ENCODE data around the gene GRIA4. TPM values are rescaled to one million over a fixed set of nuclear protein-coding genes. Genes with fewer than 3 reads are reported as not detected.
A peak's percentile ranks its signal among the peaks of the same experiment; 100 is the strongest.

GRIA4 gene
- total RNA-seq (not detected), polyA plus RNA-seq (not detected)

DNA sequence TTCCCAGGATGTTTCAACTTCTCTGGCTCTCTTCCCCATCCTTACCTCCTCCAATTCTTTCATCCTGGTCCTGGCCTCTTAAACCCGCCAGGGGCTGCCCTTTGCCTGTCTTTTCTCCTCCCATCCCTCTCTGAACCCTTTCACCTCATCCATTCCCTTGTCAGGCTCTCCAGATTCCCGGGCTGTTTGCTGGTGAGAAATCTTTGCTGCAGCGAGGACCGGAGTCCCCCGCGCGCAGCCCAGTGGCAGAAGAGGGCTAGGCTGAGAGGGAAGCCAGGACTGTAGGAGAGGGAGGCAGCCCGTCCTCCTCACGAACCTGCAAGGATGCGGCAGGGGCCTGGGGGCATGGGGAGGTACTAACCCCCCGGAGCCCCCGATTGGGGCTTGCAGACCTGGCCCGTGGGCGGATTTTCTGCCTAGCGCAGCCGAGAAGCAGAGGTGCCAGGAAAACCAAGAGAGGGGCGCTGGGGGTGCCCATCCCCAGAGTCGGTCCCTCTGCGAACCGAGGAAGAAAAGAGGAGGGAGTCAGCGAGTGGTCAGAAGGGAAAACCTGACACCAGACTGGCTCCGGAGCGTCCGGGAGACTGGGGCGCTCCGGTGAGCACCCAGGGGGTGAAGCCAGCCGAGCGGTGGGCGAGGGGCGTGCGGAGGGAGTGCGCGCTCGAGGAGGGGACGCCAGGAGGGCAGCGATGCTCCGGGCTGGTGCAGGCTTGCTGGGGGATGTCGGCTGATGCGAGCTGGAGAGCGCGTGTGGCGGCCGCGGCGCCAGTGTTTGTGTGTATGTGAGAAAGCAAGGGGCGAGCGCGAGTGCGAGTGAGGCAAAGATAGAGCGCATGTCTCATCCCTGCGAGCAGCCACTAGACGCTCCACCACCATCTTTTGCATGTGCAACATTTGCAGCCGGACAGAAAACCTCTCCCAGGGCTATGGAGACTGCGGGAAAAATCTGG lies at the start of gene GRIA4:
TSS of gene GRIA4 (plus strand) at position 242 of the 950 bp plus-strand sequence. CDS start 925 bp downstream, outside the sequence.
- Mint-ChIP-seq H3K36me3 (no peaks in the 10 kb centered on the region), H3K27me3 (peaks cover 34% of the 10 kb centered on the region), H3K27ac (no peak within 1 kb of the TSS), H3K4me1 (peaks cover 0 to 25% (median 4%) of the 10 kb centered on the region in 4 donors), H3K4me3 (peak within 1 kb of the TSS in 3 of 4 donors; percentile 58 to 77 (median 73)), H3K9me3 (peaks cover 0 to 7% (median 0%) of the 10 kb centered on the region in 7 donors)
- Histone ChIP-seq H3K4me1 (ENCODE audit: control insufficient read depth, insufficient read depth, low read length, poor library complexity, severe bottlenecking) (no peaks in the 10 kb centered on the region), H3K9me3 (ENCODE audit: control insufficient read depth in 2 of 2, low read length in 2 of 2) (no peaks in the 10 kb centered on the region), H3K36me3 (ENCODE audit: control insufficient read depth, insufficient read depth, low read length) (no peaks in the 10 kb centered on the region), H3K4me3 (ENCODE audit: low read depth, low read length) (no peak within 1 kb of the TSS), H3K27ac (ENCODE audit: insufficient read depth, low read length, poor library complexity, severe bottlenecking) (no peak within 1 kb of the TSS), H3K27me3 (ENCODE audit: control insufficient read depth, insufficient read depth, low read length) (peaks cover 19% of the 10 kb centered on the region)
- DNase-seq (no peak), ATAC-seq (ENCODE audit: low read depth in 2 of 2) (peak; percentile 11 to 38)

DNA sequence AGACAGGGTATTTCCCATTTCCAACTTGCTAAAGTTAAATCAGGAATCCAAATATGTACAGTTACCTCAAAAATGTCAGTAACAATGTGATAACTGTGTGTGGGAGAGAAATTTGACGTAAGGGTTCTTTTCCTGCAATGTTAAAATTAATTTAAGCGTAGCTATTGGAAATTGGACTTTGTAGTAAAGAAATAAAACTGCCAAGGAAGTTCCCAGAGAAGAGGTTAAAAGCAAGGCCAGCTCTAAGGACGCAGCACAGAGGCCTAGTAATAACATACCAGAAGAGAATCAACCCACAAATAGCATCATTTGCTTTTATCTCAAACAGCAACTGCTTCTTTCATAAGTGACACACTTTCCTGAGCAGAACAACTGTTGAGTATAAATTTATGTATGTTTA lies 36.8 kb upstream of the GRIA4 start:
- no peak overlapping the region for H3K4me3 ChIP-seq (ENCODE audit: low read depth, low read length)
- Mint-ChIP-seq H3K4me1 (no peaks in the 10 kb centered on the region), H3K27me3 (no peaks in the 10 kb centered on the region), H3K4me3 (no peak overlapping the region), H3K36me3 (no peaks in the 10 kb centered on the region), H3K9me3 (no peaks in the 10 kb centered on the region), H3K27ac (no peak overlapping the region)
- H3K9me3 ChIP-seq (ENCODE audit: control insufficient read depth in 2 of 2, low read length in 2 of 2) = no peaks in the 10 kb centered on the region
- no peaks in the 10 kb centered on the region for H3K27me3 ChIP-seq (ENCODE audit: control insufficient read depth, insufficient read depth, low read length)
- H3K36me3 ChIP-seq (ENCODE audit: control insufficient read depth, insufficient read depth, low read length) = no peaks in the 10 kb centered on the region
- no peak for DNase-seq
- H3K27ac ChIP-seq (ENCODE audit: insufficient read depth, low read length, poor library complexity, severe bottlenecking) = no peak overlapping the region
- no peaks in the 10 kb centered on the region for H3K4me1 ChIP-seq (ENCODE audit: control insufficient read depth, insufficient read depth, low read length, poor library complexity, severe bottlenecking)
- ATAC-seq (ENCODE audit: low read depth in 2 of 2) = no peak

DNA sequence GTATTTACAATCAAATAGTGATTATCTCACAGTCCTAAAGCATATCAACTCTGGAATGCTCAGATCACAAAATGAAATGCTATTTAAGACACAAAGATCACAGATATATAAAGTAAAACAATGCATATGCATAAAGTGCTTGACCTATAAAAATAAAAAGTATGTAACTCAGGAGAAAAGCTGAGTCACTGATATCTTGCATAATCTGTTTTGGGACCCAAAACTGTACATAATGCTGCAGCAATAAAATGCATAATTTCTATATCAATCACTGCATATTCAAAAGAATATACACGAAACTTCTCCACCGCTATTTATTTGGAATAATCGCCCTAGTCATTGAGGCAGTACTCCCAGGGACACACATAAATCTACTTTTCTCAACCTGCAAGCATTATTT lies 34.9 kb upstream of the GRIA4 start:
- Mint-ChIP-seq H3K36me3 (no peaks in the 10 kb centered on the region), H3K9me3 (no peaks in the 10 kb centered on the region), H3K27me3 (no peaks in the 10 kb centered on the region), H3K4me3 (no peak overlapping the region), H3K27ac (no peak overlapping the region), H3K4me1 (no peaks in the 10 kb centered on the region)
- Histone ChIP-seq H3K36me3 (ENCODE audit: control insufficient read depth, insufficient read depth, low read length) (no peaks in the 10 kb centered on the region), H3K27me3 (ENCODE audit: control insufficient read depth, insufficient read depth, low read length) (no peaks in the 10 kb centered on the region), H3K4me3 (ENCODE audit: low read depth, low read length) (no peak overlapping the region), H3K9me3 (ENCODE audit: control insufficient read depth in 2 of 2, low read length in 2 of 2) (no peaks in the 10 kb centered on the region), H3K27ac (ENCODE audit: insufficient read depth, low read length, poor library complexity, severe bottlenecking) (no peak overlapping the region), H3K4me1 (ENCODE audit: control insufficient read depth, insufficient read depth, low read length, poor library complexity, severe bottlenecking) (no peaks in the 10 kb centered on the region)
- ATAC-seq (ENCODE audit: low read depth in 2 of 2) (no peak), DNase-seq (no peak)

DNA sequence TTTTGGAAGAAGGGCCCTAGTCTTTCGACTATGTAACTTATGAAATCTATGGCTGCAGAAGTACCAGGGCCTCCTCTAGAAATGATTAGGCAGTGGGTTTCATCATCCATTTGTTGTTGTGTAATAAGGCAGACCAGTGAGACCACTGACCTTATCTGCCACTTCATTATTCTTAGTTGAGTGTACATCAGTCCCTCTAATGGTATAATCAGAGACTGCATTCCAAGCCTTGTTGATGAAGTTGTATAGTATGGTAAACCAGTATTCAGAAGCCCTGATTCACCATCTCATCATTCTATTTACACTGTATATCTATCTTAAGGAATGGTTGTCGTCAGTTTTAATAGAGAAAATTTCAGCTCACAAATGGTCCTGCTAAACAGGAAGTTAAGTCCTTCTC lies 32.2 kb upstream of the GRIA4 start:
- DNase-seq = no peak
- Histone ChIP-seq H3K27ac (ENCODE audit: insufficient read depth, low read length, poor library complexity, severe bottlenecking) (no peak overlapping the region), H3K4me1 (ENCODE audit: control insufficient read depth, insufficient read depth, low read length, poor library complexity, severe bottlenecking) (no peaks in the 10 kb centered on the region), H3K27me3 (ENCODE audit: control insufficient read depth, insufficient read depth, low read length) (no peaks in the 10 kb centered on the region), H3K4me3 (ENCODE audit: low read depth, low read length) (no peak overlapping the region), H3K9me3 (ENCODE audit: control insufficient read depth in 2 of 2, low read length in 2 of 2) (no peaks in the 10 kb centered on the region), H3K36me3 (ENCODE audit: control insufficient read depth, insufficient read depth, low read length) (no peaks in the 10 kb centered on the region)
- Mint-ChIP-seq H3K27ac (no peak overlapping the region), H3K27me3 (no peaks in the 10 kb centered on the region), H3K9me3 (peaks cover 0 to 1% (median 0%) of the 10 kb centered on the region in 7 donors), H3K4me3 (no peak overlapping the region), H3K36me3 (no peaks in the 10 kb centered on the region), H3K4me1 (no peaks in the 10 kb centered on the region)
- ATAC-seq (ENCODE audit: low read depth in 2 of 2) = no peak

DNA sequence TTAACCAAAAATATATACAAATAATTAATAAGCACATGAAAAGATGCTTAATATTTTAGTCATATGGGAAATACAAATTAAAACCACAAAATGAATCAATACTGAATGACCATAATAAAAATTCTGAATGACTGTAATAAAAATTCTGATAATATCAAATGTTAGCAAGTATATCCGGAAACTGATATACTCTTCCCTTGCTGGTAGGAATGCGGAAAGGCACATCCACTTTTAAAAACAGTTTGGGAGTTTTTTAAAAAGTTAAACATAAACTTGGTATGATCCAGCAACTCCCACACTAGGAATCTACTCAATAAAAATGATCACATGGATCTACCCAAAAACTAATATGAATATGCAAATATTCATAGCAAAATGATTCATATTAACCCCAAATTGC lies 30.8 kb upstream of the GRIA4 start:
- Mint-ChIP-seq H3K36me3 (no peaks in the 10 kb centered on the region), H3K27me3 (no peaks in the 10 kb centered on the region), H3K27ac (no peak overlapping the region), H3K4me3 (no peak overlapping the region), H3K4me1 (no peaks in the 10 kb centered on the region), H3K9me3 (peaks cover 0 to 1% (median 0%) of the 10 kb centered on the region in 7 donors)
- Histone ChIP-seq H3K4me1 (ENCODE audit: control insufficient read depth, insufficient read depth, low read length, poor library complexity, severe bottlenecking) (no peaks in the 10 kb centered on the region), H3K36me3 (ENCODE audit: control insufficient read depth, insufficient read depth, low read length) (no peaks in the 10 kb centered on the region), H3K9me3 (ENCODE audit: control insufficient read depth in 2 of 2, low read length in 2 of 2) (no peaks in the 10 kb centered on the region), H3K27ac (ENCODE audit: insufficient read depth, low read length, poor library complexity, severe bottlenecking) (no peak overlapping the region), H3K4me3 (ENCODE audit: low read depth, low read length) (no peak overlapping the region), H3K27me3 (ENCODE audit: control insufficient read depth, insufficient read depth, low read length) (no peaks in the 10 kb centered on the region)
- no peak for DNase-seq
- no peak for ATAC-seq (ENCODE audit: low read depth in 2 of 2)

DNA sequence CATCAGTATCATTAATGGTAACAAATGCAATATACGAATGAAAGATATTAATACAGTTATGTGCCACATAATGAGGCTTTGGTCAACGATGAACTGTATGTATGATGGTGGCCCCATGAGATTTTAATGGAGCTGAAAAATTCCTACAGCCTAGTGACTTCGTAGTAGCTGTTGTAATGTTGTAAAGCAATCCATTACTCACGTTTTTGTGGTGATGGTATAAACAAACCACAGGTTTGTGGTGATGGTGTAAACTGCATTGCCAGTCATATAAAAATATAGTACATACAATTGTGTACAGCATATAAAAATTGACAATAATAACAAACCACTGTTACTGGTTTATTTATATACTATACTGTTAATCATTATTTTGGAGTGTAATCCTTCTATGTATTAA lies 27.4 kb upstream of the GRIA4 start:
- no peaks in the 10 kb centered on the region for H3K4me1 ChIP-seq (ENCODE audit: control insufficient read depth, insufficient read depth, low read length, poor library complexity, severe bottlenecking)
- DNase-seq = no peak
- H3K27me3 Mint-ChIP-seq = no peaks in the 10 kb centered on the region
- no peaks in the 10 kb centered on the region for H3K36me3 Mint-ChIP-seq
- H3K4me3 Mint-ChIP-seq = no peak overlapping the region
- H3K36me3 ChIP-seq (ENCODE audit: control insufficient read depth, insufficient read depth, low read length) = no peaks in the 10 kb centered on the region
- ATAC-seq (ENCODE audit: low read depth in 2 of 2) = no peak
- H3K27ac ChIP-seq (ENCODE audit: insufficient read depth, low read length, poor library complexity, severe bottlenecking) = no peak overlapping the region
- H3K4me3 ChIP-seq (ENCODE audit: low read depth, low read length) = no peak overlapping the region
- H3K9me3 Mint-ChIP-seq = peaks cover 0 to 2% (median 0%) of the 10 kb centered on the region in 7 donors
- H3K9me3 ChIP-seq (ENCODE audit: control insufficient read depth in 2 of 2, low read length in 2 of 2) = no peaks in the 10 kb centered on the region
- no peaks in the 10 kb centered on the region for H3K4me1 Mint-ChIP-seq
- no peaks in the 10 kb centered on the region for H3K27me3 ChIP-seq (ENCODE audit: control insufficient read depth, insufficient read depth, low read length)
- H3K27ac Mint-ChIP-seq = no peak overlapping the region

DNA sequence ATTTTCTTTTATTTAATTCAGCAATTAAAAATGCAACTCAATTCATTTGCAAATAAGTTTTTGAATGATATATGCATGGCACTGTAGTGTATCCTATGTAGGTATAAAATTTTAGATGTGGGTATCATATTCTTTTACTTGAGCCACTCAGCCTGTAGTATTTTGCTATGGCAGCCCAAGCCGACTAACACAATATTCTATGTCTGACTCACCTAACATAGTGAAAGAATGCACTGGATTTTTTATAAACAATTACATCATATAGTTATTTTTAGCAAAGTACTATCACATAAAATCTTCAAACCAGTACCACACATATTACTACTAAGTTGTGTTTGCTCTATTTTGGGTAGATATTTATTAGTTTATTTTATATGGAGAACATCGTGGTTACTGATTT lies 21.9 kb upstream of the GRIA4 start:
- Histone ChIP-seq H3K27ac (ENCODE audit: insufficient read depth, low read length, poor library complexity, severe bottlenecking) (no peak overlapping the region), H3K4me1 (ENCODE audit: control insufficient read depth, insufficient read depth, low read length, poor library complexity, severe bottlenecking) (no peaks in the 10 kb centered on the region), H3K9me3 (ENCODE audit: control insufficient read depth in 2 of 2, low read length in 2 of 2) (no peaks in the 10 kb centered on the region), H3K27me3 (ENCODE audit: control insufficient read depth, insufficient read depth, low read length) (no peaks in the 10 kb centered on the region), H3K4me3 (ENCODE audit: low read depth, low read length) (no peak overlapping the region), H3K36me3 (ENCODE audit: control insufficient read depth, insufficient read depth, low read length) (no peaks in the 10 kb centered on the region)
- H3K4me3 Mint-ChIP-seq = no peak overlapping the region
- ATAC-seq (ENCODE audit: low read depth in 2 of 2) (no peak), DNase-seq (no peak)
- no peaks in the 10 kb centered on the region for H3K36me3 Mint-ChIP-seq
- H3K27ac Mint-ChIP-seq = no peak overlapping the region
- peaks cover 0 to 2% (median 0%) of the 10 kb centered on the region in 7 donors for H3K9me3 Mint-ChIP-seq
- no peaks in the 10 kb centered on the region for H3K4me1 Mint-ChIP-seq
- no peaks in the 10 kb centered on the region for H3K27me3 Mint-ChIP-seq

DNA sequence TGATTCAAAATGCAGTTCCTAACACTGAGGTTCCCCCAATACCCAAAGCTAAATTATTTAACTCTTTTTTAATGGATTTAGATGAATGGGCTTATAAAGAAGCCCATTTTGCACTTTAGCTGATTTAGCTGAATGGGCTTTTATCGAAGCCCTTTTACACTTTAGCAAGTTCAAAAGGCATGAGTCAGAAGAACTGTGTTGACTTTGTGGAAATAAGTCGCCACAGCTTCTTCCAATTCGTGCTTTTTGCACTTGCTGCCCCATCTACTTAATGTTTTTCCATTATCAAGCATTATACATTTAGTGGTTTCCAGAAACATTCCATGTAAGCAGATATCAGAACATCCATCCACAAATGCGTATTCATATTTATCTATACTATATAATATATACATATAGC lies 20.5 kb upstream of the GRIA4 start:
- no peak overlapping the region for H3K27ac ChIP-seq (ENCODE audit: insufficient read depth, low read length, poor library complexity, severe bottlenecking)
- H3K27me3 Mint-ChIP-seq = no peaks in the 10 kb centered on the region
- ATAC-seq (ENCODE audit: low read depth in 2 of 2) (no peak), DNase-seq (no peak)
- H3K4me1 Mint-ChIP-seq = no peaks in the 10 kb centered on the region
- no peak overlapping the region for H3K4me3 ChIP-seq (ENCODE audit: low read depth, low read length)
- H3K4me1 ChIP-seq (ENCODE audit: control insufficient read depth, insufficient read depth, low read length, poor library complexity, severe bottlenecking) = no peaks in the 10 kb centered on the region
- no peak overlapping the region for H3K4me3 Mint-ChIP-seq
- H3K27ac Mint-ChIP-seq = no peak overlapping the region
- no peaks in the 10 kb centered on the region for H3K27me3 ChIP-seq (ENCODE audit: control insufficient read depth, insufficient read depth, low read length)
- no peaks in the 10 kb centered on the region for H3K36me3 ChIP-seq (ENCODE audit: control insufficient read depth, insufficient read depth, low read length)
- no peaks in the 10 kb centered on the region for H3K36me3 Mint-ChIP-seq
- H3K9me3 ChIP-seq (ENCODE audit: control insufficient read depth in 2 of 2, low read length in 2 of 2) = no peaks in the 10 kb centered on the region
- peaks cover 0 to 2% (median 0%) of the 10 kb centered on the region in 7 donors for H3K9me3 Mint-ChIP-seq
